BJ (cell line): ENCODE measurements around the gene BTG1. TPM values are rescaled to one million over a fixed set of nuclear protein-coding genes. Genes with fewer than 3 reads are reported as not detected.

ENCODE experiments used
- CTCF ChIA-PET: fragments of 350-600 bp; formaldehyde crosslinking; extraction: SDS; loops from one replicate; lab custom pipeline; 2021; ENCODE audit warnings: antibody characterized with exemption, inconsistent platforms; lab: Yijun Ruan, JAX
- POLR2A ChIA-PET: fragments of 300-600 bp; sonication (Branson Sonifier 250); formaldehyde crosslinking; extraction: SDS; loops from one replicate; lab custom pipeline; 2021; ENCODE audit warnings: antibody characterized with exemption; lab: Charles Lee
- DNase-seq: peaks from one replicate; pipeline ENCODE4 v3.0.0-alpha.2; 2011; ENCODE audit warnings: low read depth
- H3K27me3 ChIP-seq: 2 replicates; pipeline ENCODE4 v1.6.0; 2011; ENCODE audit warnings: low read length; ENCODE audit not compliant: control insufficient read depth, insufficient read depth
- H3K36me3 ChIP-seq: 2 replicates; pipeline ENCODE4 v1.5.1; 2011; ENCODE audit warnings: low read length; ENCODE audit not compliant: control insufficient read depth, insufficient read depth
- H3K4me3 ChIP-seq: 2 replicates; pipeline ENCODE4 v1.5.1; 2011; ENCODE audit warnings: low read depth, mild to moderate bottlenecking, control low read depth, low read length
- CTCF ChIP-seq: IDR thresholded peaks from 2 replicates; pipeline ENCODE4 v1.5.1; 2011; ENCODE audit warnings: low read depth, mild to moderate bottlenecking, control low read depth, inconsistent platforms, low read length, moderate library complexity; ENCODE audit not compliant: insufficient read depth
- polyA plus RNA-seq: library from polyadenylated mRNA; depleted of rRNA; stranded (reverse); fragments of >200 nt; gene quantifications from 2 replicates; pipeline ENCODE4 v1.2.3, GENCODE V29; 2011

Gene BTG1
- polyA plus RNA-seq, 1 experiment, result 81.3 TPM

- Histone ChIP-seq H3K36me3 (no peaks in the 10 kb centered on the region), H3K4me3 (no peak overlapping the region), H3K27me3 (no peaks in the 10 kb centered on the region)
- ChIA-PET CTCF (no interaction called here), POLR2A (no interaction called here)
- DNase-seq, result no peak
- no peak for TF ChIP-seq CTCF
These were observed 45.4 kb upstream of the BTG1 start for GRCh38 chr12:92191061-92191460.

- H3K4me3 ChIP-seq, result no peak overlapping the region
- ChIA-PET POLR2A (no interaction called here), CTCF (interaction anchor here (1.0 kb wide), 1 partner anchor 17 kb away, joined by 3 read pairs; no protein-coding TSS in a partner anchor)
- no peak for DNase-seq
- no peak for TF ChIP-seq CTCF
- H3K36me3 ChIP-seq, result no peaks in the 10 kb centered on the region
- H3K27me3 ChIP-seq, result no peaks in the 10 kb centered on the region
These were observed 43.0 kb upstream of the BTG1 start for GRCh38 chr12:92188517-92189188.

GRCh38 chr12:92186038-92186470, 40.4 kb upstream of the BTG1 start:
- Histone ChIP-seq H3K36me3 (no peaks in the 10 kb centered on the region), H3K4me3 (no peak overlapping the region), H3K27me3 (no peaks in the 10 kb centered on the region)
- CTCF ChIA-PET, result no interaction called here
- TF ChIP-seq CTCF, result no peak
- POLR2A ChIA-PET, result no interaction called here
- DNase-seq, result no peak

GRCh38 chr12:92185052-92185451, 39.4 kb upstream of the BTG1 start:
- TF ChIP-seq CTCF, result no peak
- Histone ChIP-seq H3K27me3 (no peaks in the 10 kb centered on the region), H3K36me3 (no peaks in the 10 kb centered on the region), H3K4me3 (no peak overlapping the region)
- ChIA-PET CTCF (no interaction called here), POLR2A (no interaction called here)
- DNase-seq, result no peak

GRCh38 chr12:92183575-92183974, 37.9 kb upstream of the BTG1 start:
- Histone ChIP-seq H3K27me3 (no peaks in the 10 kb centered on the region), H3K36me3 (no peaks in the 10 kb centered on the region), H3K4me3 (no peak overlapping the region)
- ChIA-PET CTCF (no interaction called here), POLR2A (no interaction called here)
- no peak for TF ChIP-seq CTCF
- DNase-seq, result no peak
